GM18907 (cell line): ENCODE data around the gene NACC2.
"Not testable (repeated sequence)": the region's sequence is repeated elsewhere in the genome, so short reads cannot be mapped to it uniquely, and the experiment has no call there.

Experiments used
- ATAC-seq: cut with Tn5 transposase; IDR thresholded peaks from one replicate; pipeline ENCODE4 v1.9.1; 2021; ENCODE audit warnings: mild to moderate bottlenecking, moderate library complexity; ENCODE audit not compliant: unreplicated experiment

The NACC2 gene

DNA sequence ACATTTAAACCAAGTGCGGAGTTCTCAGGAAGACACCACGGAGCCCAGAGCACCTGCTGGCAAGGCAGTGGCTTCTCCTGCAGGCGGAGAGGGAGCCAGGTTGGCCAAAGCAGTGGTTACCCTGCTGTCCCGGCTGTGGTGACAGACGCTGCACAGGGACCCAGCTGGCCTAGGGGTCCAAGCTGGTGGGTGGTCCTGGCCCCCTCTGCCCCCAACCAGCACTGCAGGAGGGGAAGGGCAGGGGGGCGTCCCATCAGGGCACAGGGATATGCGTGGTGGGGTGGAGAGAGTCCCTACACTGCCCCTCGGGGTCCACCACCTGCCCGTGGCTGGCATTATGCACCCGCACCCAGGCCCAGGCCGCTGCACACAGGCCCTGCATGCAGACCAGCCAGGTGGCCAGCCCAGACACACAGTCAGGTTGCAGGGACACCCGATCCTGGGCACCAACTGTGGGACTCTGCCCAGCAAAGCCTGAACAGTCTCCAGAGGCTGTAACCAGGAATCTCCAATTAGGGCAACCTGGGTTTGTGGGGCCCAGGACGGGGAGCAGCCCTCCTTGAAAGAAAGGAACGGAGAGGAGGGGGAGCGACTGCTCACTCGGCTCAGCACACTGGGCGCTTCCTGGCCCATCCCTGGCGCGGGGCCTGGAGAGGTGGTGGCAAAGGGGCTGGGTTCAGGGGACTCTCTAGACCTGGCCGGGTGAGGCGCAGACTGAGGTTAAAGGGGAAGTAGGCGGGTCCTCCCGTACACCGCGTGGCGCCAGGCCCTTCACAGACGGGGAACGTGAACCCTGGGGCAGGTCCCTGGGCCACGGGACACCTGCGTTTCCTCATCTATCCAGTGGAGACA lies 46.3 kb downstream of the NACC2 start:
- no peak for ATAC-seq

DNA sequence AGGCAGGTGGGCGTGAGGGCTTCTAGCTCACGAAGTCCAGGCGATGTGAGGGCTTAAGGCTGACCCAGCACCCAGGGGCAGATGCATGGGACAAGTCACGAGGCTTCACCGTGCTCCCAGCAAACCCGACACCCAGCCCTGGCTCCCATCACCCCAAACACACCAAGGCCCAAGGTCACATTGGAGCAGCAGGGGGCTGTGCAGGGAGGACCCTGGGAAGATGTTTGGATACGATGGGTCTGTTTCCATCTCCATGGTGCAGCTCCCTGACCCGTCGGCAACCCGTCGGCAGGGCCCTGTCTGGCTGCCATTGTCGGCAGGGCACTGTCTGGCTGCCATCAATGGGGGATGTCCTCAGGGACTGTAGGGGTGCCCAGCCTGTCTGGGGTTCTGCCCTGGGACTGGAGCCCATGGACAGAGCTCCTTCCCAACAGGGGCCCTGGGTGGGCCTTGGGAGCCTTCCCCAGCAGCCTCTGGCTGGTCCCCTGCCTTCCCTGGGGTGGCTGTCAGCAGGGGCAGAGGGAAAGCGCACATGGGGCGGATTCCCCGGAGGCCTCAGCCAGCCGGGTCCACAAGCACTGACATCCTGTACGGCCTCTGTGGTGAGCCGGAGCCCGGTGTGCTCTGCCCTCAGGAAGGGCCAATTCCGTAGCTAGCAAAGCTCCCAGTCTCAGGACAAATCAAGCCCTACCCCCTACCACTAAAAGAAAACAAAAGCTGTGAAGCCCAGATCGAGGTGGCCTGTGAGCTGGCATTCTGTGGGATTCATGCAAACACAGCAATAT lies 47.1 kb downstream of the NACC2 start:
- ATAC-seq: no peak

DNA sequence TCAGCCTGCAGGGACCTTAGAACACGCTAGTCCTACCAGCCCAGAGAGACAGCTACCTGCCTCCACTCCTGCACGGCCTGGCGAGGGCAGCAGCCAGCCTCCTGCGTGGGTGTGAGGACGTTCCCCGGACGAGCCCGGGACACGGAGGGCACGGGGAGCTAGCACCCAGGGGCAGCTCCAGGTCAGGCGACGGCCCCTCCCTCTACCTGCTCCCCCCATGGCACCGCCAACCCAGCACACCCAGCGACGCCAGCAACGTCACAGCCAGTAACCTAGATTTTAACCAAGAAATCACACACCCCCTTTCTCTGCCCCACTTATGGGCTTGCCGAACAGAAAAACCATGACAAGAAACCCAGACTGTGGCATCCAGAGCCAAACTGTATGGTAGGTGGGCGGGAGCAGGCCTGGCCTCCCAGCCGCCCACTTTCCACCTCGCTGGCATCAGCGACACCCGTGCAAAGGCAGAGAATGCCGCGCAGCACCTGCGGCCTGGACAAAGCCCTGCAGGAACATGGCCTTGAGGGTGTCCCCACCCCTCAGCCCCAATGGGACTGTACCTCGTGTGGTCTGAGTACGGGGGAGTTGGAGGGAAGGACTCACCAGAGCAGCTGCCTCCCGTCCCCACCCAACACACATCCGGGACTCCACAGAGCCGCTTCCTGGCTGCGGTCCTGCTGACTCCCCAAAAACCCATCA lies 47.9 kb downstream of the NACC2 start:
- ATAC-seq: no peak

DNA sequence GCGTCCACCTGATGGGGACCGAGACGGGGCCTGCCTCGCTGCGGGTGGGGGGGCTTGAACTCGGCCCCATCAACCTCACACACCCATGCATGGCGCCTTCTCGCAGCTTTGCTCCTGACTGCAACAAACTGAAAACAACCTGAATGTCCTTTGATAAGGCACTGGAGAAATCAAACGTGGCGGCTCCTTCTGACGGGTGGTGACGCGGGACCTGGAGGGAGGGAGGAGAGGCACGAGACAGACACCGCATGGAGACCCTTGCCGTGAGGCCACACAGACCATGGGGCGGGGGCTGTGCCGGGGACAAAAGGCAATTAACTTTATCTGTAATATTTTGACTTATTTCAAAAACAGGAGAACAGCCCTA lies 48.6 kb downstream of the NACC2 start:
- ATAC-seq: no peak

DNA sequence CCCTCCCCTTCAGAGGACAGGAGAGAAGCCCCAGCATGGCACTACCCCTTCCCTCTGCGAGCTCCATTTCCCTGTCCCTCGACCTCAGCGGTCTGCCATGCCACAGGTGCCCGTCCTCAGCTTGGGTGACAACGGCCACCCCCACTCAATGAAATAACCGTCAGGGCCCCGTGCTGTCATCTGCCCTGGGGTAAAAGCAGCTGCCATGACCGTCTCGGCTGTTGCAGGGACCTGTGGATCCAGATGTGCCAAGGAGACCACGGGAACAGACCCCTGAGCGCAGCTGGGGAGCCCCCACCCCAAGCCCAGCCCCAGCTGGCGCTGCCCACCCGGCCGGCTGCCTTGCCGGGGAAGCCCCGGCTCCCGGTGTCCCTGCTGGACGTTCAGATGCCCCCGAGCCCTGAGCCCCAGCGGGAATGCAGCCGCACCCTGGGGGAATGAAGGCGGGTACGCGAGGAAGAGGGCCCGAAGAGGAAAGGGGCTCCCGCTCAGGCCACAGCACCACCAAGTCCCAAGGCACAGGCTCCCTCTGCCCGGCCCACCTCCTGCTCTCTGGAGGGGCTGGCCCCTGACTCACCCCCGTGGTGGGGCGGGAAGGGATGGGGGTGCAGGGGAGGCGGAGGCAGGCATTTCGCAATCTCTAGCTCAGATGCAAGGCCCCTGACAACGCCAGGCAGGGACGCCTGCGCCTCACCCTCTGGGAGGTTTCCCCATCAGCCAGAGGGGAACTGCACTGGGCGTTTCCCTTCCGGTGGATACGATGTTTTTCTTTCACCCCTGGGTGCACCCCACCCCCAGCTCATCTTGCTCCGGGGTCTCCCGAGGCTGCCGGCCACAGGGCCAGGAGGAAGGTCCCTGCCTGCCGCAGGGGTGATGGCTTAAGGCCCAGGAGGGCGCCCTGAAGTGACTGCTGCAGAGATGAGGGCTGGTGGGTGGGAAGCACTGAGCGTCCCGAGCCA lies 49.2 kb downstream of the NACC2 start:
- ATAC-seq: no peak

DNA sequence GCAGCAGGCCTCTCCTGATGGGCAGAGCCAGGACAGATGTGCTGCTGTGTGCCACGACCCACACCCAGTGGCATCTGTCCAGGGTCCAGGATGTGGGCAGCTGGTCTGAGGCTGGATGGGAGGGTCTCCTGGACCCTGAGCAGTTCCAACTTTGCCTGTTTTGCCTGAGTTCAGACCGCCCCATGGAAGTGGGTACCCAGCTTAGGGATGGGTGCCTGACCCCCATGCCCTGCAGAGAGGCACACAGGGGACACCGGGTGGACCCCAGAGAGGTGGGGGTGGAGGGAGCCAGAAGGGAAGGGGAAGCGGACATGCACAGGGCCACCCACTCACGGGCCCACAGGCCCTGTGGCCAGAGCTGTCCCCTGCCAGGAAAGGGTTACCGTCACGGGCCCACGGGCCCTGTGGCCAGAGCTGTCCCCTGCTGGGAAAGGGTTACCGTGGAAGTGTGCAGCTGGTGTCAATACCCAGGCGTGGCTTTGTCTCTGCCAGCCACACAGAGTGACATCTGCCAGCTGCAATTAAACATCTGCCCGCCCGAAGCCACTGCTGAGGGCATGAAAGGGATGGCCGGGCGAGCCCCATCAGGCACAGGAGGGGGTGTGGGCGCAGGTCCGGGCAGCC lies 50.0 kb downstream of the NACC2 start:
- ATAC-seq: no peak

DNA sequence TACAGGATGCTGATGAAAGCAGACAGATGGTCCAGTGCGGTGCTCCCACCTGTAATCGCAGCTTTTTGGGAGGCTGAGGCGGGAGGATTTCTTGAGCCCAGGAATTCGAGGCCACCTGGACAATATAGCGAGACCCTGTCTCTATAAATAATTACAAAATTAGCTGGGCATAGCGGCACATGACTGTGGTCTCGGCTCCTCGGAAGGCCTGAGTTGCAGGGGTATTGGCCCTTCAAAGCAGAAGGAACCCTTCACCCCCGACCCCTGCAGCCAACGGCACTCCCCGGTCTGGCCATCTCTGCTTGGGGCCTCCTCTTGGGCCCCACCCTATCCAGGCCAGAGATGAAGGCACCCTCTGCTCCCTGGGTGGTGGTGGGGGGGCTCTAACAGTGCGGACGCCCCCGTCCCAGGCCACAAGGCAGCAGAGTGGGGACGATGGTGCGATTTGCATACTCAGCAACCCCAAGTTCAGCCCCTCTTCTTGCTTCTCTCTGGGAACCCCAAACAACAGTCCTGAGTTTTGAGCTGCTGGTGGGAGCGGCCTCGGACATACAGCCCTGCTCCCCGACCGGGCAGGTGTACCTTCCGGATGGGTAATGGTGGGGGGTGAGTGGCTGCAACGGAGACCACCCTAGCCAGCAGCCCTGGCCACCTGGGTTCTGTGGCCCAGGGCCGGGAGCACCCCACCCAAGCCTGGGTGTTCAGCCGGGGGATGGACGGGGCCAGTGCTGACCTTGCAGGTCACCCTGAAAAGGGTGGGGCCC lies 50.7 kb downstream of the NACC2 start:
- no peak for ATAC-seq

DNA sequence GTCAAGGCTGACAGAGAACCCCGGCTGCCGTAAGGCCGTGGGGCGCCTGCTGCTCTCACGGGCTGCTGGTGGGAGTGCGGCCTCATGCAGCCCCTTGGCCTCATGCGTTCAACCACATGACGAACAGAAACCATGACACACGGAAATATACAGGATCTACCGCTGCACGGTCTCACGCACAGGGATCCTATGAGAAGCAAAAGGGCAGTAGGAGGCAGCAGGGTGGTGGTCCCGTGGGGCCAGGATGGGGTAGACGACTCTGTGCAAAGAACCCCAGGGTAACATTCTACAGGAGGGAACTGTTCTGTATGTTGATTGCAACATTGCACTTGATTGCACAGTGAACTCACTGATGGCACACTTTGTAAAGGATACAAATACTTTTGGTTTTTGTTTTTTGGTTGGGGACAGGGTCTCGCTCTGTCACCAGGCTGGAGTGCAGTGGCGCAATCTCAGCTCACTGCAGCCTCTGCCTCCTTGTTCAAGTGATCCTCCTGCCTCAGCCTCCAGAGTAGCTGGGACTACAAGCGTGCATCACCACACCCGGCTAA lies 51.6 kb downstream of the NACC2 start:
- ATAC-seq: no peak

DNA sequence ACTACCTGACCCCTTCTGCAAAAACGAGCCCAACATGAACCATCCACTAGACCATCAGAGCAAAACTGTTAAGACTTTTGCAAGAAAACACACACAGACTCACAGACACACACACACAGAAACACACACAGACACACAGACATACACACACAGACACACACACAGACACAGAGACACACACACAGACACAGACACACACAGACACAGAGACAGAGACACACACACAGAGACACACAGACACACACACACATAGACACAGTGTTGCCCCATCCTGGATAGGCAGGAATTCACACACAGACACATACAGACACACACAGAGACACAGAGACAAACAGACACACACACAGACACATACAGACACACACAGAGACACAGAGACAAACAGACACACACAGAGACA lies 52.5 kb downstream of the NACC2 start:
- ATAC-seq: no peak

DNA sequence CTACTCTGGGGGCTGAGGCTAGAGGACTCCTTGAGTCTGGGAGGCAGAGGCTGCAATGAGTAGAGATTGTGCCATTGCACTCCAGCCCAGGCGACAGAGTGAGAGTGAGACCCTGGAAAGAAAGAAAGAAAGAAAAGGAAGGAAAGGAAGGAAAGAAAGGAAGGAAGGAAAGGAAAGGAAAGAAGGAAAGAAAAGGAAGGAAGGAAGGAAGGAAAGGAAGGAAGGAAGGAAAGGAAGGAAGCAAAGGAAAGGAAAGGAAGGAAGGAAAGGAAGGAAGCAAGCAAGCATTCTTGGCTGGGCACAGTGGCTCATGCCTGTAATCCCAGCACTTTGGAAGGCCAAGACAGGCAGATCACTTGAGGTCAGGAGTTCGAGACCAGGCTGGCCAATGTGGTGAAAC lies 54.2 kb downstream of the NACC2 start:
- not testable (repeated sequence) for ATAC-seq

DNA sequence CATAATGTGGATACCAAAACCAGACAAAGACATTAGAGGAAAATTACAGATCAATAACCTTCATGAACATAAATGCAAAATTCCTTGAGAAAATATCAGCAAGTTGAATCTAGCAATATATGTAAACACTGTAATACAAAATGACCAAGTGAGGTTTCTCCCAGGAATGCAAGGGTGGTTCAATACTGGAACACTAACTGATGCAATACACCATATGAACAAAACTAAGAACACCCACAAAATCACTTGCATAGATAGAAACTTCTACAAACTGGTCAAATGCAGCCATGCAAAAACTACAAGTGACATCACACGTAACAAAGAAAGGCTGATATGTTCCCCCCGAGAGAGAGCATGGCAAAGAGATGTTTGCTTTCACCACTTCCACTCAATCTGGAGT lies 55.6 kb downstream of the NACC2 start:
- no peak for ATAC-seq

DNA sequence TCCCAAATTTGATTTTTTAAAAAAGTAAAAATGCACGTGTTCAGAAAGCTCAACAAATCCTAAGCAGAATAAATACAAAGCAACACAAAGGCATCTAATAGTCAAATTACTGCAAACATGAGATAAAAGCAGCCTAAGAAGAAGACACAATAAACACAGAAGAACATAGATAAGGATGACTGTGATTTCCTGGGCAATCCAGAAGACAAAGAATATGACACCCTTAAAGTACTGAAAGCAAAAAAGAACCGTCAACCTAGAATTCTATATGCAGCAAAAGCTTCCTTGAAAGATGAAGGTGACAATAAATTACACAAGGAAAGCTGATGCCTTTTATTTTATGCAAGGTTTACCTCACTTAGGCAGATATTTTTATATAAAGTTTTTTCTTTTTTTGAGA lies 58.2 kb downstream of the NACC2 start:
- ATAC-seq: no peak

DNA sequence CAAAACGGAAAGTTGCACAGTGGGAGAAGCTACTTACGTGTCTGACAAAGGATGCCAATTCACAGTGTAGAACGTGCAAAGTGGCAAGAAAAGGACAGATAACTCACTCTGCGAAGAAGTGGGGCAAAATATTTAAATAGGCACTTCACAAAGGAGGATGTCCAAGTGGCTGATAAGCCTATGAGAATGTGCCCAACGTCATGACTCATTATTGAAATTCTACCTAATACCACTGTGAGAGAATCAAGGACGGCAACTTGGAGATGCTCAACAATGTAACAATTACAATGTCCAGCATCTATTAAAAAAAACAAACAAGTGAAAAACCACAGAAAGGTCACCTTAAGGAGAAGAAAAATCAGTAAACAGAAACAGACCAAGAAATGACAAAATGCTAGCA lies 59.0 kb downstream of the NACC2 start:
- ATAC-seq: no peak

DNA sequence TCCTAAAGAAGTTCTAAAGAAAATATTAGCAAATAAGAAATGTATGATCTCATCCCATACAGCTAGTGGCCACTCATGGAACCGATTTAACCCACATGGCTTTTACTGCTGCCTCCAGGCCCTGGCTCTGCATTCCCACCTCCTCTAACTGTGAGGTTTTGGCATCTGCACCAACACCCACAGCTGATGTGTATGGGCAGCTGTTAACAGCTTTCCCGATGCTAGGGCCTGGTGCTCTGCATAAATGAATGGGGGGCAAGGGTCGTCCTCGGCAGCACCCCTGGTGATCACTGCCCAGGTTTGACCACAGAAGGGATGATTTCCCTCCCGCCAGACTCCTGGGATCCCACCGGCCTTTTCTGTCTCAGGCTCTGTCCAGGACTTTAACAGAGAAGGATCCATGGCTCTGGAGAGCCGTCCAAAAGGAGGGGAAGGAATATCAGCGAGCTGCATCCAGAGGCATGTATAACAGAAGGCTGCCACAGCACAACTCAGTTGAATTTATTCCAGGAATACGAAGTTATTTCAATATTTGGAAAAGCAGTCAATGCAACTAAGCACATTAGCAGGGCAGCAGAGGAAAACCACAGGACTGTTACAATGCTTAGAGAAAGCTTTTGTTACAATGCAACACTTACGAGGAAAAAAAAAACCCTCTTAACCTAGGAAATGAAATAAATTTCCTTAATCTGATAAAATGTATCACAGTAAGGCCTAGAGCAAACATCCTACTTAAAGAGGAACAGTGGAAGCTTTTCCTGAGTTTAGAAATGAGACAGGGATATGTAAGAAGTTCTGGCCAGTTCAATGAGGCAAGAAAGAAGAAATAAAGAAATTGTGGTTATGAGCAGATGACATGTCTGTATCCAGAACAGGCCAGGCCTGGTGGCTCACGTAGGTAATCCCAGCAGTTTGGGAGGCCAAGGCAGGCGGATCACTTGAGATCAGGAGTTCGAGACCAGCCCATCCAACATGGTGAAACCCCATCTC lies 63.1 kb downstream of the NACC2 start:
- ATAC-seq: no peak

DNA sequence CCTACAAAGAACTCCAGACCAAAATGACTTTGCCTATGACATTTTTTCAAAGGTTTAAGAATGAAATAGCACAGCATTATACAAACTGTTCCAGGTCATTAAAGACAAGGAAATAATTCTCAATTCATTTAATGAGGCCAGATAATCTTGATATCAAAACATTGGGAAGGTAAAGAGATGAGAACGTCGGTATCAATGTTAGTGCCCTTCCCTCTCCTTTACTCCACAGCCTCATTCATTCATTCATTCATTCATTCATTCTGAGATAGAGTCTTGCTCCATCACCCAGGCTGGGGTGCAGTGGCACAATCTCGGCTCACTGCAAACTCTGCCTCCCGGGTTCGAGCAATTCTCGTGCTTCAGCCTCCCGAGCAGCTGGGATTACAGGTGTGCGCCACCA lies 64.0 kb downstream of the NACC2 start:
- no peak for ATAC-seq

DNA sequence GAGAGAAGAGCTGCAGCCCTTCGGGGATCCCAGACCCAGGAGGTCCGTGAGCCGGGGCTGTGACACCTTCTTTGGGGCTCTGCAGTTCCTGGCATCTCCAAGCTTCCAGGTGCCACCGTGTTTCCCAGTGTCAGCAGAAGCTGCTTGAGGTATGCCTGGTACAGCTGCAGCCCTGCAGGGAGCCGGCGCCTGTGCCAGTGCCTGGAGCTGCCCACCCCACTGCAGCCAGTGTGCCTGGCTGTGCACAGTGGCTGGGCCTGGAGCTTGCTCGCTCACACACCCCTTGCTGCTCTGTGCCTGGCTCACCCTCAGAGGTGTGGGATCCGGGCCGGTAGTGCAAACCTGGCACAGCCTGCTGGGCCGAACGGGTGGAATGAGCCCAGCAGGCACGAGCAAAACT lies 65.5 kb downstream of the NACC2 start:
- ATAC-seq: no peak

DNA sequence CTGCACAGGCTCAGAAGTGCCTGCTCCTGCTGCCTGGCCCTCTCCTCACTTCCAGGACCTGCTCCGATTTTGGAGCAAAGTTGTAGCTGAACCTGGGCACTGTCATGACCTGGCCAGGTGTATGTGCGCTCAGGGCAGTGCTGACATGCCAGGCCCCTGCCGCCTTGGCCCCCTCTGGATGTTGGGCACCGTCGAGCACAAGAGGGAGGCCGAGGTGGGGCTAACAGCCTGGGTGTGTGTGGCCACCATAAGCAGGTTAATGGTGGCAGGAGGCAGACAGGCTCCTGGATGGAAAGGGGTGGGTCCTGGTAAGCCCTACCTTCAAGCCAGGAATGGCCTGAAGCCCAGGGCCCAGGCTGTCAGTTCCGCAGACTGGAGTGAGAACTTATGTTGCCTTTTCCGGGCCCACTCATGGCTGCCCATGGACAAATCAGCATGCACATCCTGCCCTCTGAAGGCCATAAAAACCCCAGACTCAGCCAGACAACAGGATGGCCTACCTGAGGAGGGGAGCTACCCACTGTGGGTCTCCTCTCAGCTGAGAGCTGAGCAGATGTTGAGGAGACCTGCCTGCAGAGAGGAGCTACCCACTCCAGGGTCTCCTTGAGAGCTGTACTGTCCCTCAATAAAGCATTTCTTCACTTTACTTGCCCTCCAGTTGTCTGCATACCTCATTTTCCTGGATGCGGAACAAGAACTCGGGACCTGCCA lies 66.2 kb downstream of the NACC2 start:
- no peak for ATAC-seq
